NCI-H524 treated with DMSO at 0.1 percent for 48 hours (cell line): ENCODE measurements around the gene SAP30L.

Source experiments
- DNase-seq: peaks from one replicate; lab custom pipeline; 2025; lab: John Stamatoyannopoulos, UW

SAP30L gene

DNA sequence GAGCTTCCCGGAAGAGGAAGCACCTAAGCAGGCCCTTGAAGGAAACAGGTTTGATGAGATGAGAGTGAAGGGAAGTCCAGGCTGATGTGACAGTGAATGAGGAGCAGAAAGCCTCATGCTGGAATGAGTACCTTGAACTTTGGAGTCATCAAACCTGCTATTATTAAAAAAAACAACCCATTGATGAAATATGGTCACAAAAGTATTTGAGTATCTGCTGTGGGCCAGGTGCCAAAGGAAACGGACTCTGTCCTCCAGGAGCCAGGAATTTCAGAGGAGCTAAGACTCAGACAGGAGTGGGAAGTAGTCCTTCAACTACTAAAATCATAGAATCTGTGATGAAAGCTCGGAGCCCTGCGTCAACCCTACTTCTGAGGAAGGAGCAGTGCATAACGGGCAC lies 20.4 kb downstream of the SAP30L start:
- no peak for DNase-seq

- no peak for DNase-seq
These were observed 20.9 kb downstream of the SAP30L start for GRCh38 chr5:154466671-154467070.

DNA sequence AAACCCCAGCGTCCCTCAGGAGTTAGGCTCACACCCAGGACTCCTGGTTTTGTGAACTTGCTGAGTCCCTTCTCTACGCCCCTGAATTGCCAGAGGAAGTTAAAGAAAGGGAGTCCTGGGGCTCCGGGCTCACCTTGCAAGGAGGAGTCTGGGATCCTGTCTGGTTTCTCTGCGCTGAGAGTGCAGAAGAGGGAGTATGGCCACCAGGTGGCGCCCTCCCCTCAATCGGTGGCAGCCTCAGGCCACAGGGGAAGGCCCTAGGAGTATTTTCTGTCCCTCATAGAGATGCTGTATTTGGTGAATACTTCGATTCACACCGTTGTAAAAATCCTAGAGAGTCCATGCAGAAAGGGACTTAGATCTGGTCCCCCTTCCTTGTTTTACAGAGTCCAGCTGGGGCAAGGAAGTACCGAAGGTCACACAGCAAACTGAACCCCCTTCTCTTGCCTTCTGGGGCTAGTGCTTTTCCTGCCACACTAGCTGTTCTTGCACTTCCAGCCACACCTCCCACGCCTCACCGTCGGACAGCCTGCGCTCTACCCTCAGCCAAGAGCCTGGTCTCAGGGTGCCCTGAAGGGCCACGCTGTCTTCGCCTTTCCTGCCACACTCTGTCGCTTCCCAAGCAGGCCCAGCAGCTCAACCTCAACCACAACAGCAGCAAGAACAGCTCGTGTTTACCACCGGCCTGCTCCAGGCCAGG lies 22.0 kb downstream of the SAP30L start:
- DNase-seq = no peak

DNA sequence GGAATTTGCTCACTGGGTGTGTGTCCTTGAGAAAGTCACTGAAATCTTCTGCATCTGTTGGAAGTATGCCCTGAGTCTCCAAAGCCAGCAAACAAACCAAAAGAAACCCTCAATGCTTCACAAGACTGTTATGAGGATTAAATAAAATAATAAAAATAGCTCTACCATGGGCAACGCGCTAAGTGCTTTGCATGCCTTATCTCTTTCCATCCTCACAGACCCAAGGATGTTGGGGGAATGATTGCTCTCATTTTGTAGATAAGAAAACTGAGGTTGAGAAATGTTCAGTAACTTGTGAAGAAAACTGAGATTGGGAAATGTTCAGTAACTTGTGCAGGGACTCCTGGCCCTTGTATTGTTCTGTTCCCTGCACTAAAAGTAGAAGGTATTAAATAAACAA lies 24.3 kb downstream of the SAP30L start:
- DNase-seq = no peak

- DNase-seq = no peak
These were observed 25.4 kb downstream of the SAP30L start for GRCh38 chr5:154470947-154471870.

GRCh38 chr5:154472871-154473580 lies 27.2 kb downstream of the SAP30L start:
- DNase-seq = no peak

- no peak for DNase-seq
These were observed 27.9 kb downstream of the SAP30L start for GRCh38 chr5:154473581-154474283.

DNA sequence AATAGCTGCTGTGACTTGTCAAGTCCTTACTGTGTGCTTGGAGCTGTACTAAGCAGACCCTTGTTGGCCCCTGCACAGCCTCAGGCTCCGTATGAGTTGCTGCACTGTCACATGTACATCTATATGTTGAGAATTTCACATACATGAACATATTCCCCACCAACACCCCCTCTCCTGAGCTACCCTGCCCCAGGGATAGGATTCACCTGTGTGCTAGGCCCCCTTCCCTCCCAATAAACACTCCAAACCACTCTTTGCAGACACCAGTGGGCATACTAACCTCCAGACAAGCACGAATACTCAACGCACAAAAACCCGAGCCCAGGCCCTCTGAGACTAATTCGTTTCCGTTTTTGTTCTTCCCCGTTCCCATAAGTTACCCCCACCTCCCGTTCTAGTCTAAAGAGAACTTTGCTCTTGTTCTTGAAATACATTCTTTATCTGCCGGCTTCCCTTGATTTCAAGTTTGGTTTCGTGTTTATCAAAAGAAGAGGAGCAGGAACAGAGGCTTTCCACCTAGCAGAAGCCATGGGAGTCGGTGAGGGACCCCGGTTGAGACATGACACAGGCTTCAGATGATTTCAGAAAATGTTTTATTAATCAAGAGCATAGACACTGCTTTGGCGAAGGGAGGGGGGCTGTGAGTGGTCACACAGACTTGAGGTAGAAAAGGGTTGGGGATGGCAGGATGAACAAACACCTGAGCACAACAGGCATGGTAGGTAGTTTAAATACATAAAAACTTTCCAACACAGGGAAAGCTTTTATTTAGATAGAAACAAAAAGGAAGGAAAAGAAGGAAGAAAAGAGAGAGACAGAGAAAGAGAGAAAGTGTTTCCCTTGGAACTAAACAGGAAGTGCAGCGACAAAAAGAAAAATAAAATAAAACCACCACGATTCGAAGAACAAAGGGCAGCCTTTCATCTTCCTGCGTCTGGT lies 28.9 kb downstream of the SAP30L start:
- no peak for DNase-seq

GRCh38 chr5:154475591-154476353 lies 30.0 kb downstream of the SAP30L start:
- no peak for DNase-seq

DNA sequence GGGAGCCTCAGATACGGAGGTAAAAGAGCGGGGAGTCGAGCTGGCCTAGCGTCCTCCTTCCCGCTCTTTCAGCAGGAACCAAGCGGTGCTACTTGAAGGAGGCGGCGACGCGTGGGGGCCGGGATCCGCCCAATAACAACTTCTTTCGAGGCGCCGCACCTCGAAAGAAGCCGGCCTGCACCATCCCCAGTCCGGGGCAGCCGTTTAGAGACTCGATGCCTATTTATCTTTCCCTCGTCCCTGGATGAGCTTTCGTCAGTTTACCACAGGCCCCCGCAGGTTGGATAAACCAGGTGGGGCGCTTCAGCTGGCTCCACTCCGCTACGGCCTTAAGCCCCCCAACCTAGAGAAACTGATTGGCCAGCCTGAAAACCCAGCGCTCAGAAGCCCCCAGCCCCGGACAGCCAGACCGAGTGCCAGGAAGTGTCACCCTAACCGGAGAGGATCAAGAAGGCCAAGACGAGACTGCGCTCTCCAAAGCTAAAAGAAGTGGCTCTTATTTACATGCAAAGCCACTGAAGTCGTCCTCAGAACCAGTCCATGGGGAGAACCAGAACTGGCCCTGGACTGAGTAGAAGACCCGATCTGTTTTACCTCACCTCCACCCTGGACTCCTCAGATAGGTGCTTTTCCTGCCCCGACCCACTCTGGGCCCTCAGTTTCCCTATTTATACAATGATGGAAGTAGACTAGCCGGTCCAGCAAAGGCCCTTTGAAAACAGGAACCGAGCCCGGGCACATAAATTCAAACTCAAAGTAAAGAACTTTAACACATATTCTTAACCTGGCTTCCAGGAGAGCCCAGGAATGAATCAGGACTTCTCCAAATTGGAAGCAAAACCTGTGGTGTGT lies 30.8 kb downstream of the SAP30L start:
- DNase-seq = no peak

- no peak for DNase-seq
These were observed 31.8 kb downstream of the SAP30L start for GRCh38 chr5:154477382-154478223.

DNA sequence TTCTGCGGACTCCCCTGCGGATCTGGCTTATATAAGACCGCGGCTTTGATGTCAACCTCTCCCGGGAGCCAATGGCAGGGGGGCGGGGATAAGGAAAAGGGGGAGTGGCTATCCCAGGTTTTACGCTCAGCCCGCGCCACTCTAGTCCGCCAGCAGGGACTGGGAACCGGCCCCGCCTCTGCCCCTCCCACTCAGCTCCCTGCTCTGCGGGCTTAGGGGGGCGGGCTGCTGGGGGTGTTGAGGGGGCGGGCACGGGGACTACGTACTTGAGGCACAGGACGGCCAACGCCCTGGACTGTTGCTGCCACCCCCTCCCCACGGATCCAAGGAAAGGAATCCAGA lies 32.4 kb downstream of the SAP30L start, which contains the start of gene HAND1:
HAND1 (minus strand) TSS at position 4 of the 342 bp plus-strand sequence. CDS start 219 bp downstream, outside the sequence.
- peak; percentile 41 for DNase-seq

- no peak for DNase-seq
These were observed 33.0 kb downstream of the SAP30L start for GRCh38 chr5:154478752-154479159.

DNA sequence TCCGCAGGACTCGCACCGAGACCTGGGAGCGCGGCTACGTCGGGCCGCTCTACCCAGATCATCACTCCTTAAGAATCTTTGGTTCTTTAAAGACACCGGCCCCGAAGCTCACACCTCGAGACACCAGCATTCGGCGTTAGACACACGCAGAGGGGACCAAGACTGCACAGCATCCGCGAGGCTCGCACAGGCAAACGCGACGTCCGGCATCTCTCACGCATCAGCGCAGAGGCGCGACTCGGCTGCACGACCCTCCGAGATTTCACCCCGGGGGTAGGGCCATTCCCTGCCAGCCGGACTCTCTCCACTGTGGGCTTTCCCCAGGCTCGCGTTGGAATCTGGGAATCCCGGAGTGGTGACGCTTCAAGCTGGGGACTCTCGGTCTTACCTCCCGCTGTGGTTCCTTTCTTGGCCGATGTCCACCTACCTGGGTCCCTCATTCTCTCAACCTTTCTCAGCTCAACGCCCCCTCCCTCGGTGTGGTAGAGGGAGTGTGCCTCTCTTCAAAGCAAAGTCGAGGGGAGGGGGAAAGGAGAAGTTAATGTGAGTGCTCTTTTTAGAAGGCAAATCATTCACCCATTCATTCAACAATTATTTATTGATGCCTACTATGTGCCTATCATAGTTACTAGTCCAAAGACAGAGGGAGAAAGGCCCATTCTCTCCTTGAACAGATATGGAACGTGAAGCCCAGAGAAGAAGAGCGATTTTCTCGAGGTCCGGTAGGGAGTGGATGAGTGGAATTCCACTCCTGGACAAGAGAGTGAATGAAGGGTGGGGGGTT lies 33.6 kb downstream of the SAP30L start:
- no peak for DNase-seq

GRCh38 chr5:154479944-154480750 lies 34.4 kb downstream of the SAP30L start:
- DNase-seq = no peak

GRCh38 chr5:154480847-154481246 lies 35.0 kb downstream of the SAP30L start:
- no peak for DNase-seq
